Omental fat pad (tissue), 4 donors: Measurements from ENCODE around the gene P2RX6. TPM values are rescaled to one million over a fixed set of nuclear protein-coding genes. Genes with fewer than 3 reads are reported as not detected.

Experiments
- ATAC-seq: fragments of 150-250 bp; one replicate; pipeline ENCODE4 v1.9.1; 2016; ENCODE audit warnings: mild to moderate bottlenecking, moderate library complexity; ENCODE audit not compliant: low FRiP score
- DNase-seq: peaks from one replicate; pipeline ENCODE4 v3.0.0-alpha.2; 2019; ENCODE audit warnings: low spot score
- CTCF ChIP-seq, 3 donors: fragments of 450-650 bp; IDR thresholded peaks; one replicate each; pipeline ENCODE4 v1.5.1; 2016 to 2017; ENCODE audit warnings: antibody characterized with exemption in 3 of 3, mild to moderate bottlenecking in 3 of 3, moderate library complexity in 2 of 3
- total RNA-seq, 4 donors: library from RNA; depleted of rRNA; stranded (reverse); fragments of >200 nt; gene quantifications; one replicate each; pipeline ENCODE4 v1.1.0, GENCODE V29; 2016

The P2RX6 gene
- total RNA-seq, 4 donors from 2014 or later = 1.0 to 1.9 TPM; not detected in 2

- no peak for TF ChIP-seq CTCF (IDR thresholded peaks at IDR 0.05)
- DNase-seq (no peak), ATAC-seq (no peak)
These were observed 38.6 kb upstream of the P2RX6 start for GRCh38 chr22:20976291-20976877.

GRCh38 chr22:20977019-20977418, 37.9 kb upstream of the P2RX6 start:
- TF ChIP-seq CTCF (IDR thresholded peaks at IDR 0.05) = no peak
- no peak for DNase-seq
- no peak for ATAC-seq

- no peak for ATAC-seq
These were observed 37.3 kb upstream of the P2RX6 start for GRCh38 chr22:20977516-20978170.

GRCh38 chr22:20978419-20978818, 36.5 kb upstream of the P2RX6 start:
- no peak for ATAC-seq
- TF ChIP-seq CTCF (IDR thresholded peaks at IDR 0.05) = no peak
- DNase-seq = no peak

More at GRCh38 chr22:20977516-20978170, 37.3 kb upstream of the P2RX6 start:
- TF ChIP-seq CTCF (IDR thresholded peaks at IDR 0.05) = no peak
- DNase-seq = no peak

- no peak for TF ChIP-seq CTCF (IDR thresholded peaks at IDR 0.05)
- DNase-seq (no peak), ATAC-seq (peak; percentile 21)
These were observed 35.6 kb upstream of the P2RX6 start for GRCh38 chr22:20979243-20979809.

GRCh38 chr22:20979940-20980453, 35.0 kb upstream of the P2RX6 start:
- TF ChIP-seq CTCF (IDR thresholded peaks at IDR 0.05) = no peak
- DNase-seq (no peak), ATAC-seq (no peak)
